GM12891 (cell line): ENCODE measurements around the gene C17orf50.

Source experiments
- POLR2A ChIP-seq: IDR thresholded peaks from 2 replicates; pipeline ENCODE4 v1.6.1; 2011; ENCODE audit warnings: low read depth, low read length, control low read depth
- POLR2AphosphoS5 ChIP-seq: IDR thresholded peaks from 2 replicates; pipeline ENCODE4 v1.6.1; 2011; ENCODE audit warnings: low read depth, low read length, control low read depth

DNA sequence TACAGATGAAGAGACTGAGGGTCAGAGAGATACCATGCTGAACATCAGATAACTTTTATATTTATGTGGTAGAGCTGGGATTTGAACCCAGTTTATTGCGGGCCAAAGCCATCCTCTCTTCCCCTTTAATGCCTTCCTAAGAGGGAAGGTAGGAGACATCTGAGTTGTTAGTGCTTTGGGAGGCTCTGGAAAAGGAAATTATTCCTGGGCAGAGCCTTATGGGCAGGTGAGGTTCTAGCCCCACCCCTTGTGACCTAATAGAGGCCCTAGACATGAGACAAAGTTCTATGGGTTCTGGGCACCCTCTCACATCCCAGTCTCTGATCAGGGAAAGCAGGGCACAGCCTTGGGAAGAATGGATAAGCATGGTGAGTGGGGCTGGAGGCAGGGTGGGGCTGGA lies at the start of gene C17orf50:
- no peak for TF ChIP-seq POLR2AphosphoS5
- TF ChIP-seq POLR2A: no peak
